ACC112 (cell line): ENCODE results near the gene STK17B.
"Not testable (repeated sequence)": the region's sequence is repeated elsewhere in the genome, so short reads cannot be mapped to it uniquely, and the experiment has no call there.

Source experiments
- H2AFZ ChIP-seq: fragments of 200-600 bp; sonication (generic); one replicate; pipeline ENCODE4 v1.6.0; 2017; ENCODE audit warnings: antibody characterized with exemption, low read length; ENCODE audit not compliant: unreplicated experiment
- H3K27ac ChIP-seq: fragments of 200-600 bp; sonication (generic); 2 replicates; pipeline ENCODE4 v1.5.1; 2014; ENCODE audit warnings: low read depth, mild to moderate bottlenecking, antibody characterized with exemption, low read length, moderate library complexity
- H3K27me3 ChIP-seq: fragments of 200-600 bp; sonication (generic); 2 replicates; pipeline ENCODE4 v1.6.1; 2014; ENCODE audit warnings: mild to moderate bottlenecking, antibody characterized with exemption, low read length, moderate library complexity, mixed read lengths; ENCODE audit not compliant: insufficient read depth
- H3K36me3 ChIP-seq: fragments of 200-600 bp; sonication (generic); 2 replicates; pipeline ENCODE4 v1.6.1; 2016; ENCODE audit warnings: mild to moderate bottlenecking, antibody characterized with exemption, low read length, moderate library complexity, mixed read lengths; ENCODE audit not compliant: insufficient read depth
- H3K4me1 ChIP-seq: fragments of 200-600 bp; sonication (generic); one replicate; pipeline ENCODE4 v1.6.1; 2016; ENCODE audit warnings: low read length, mixed read lengths; ENCODE audit not compliant: insufficient read depth, unreplicated experiment, control insufficient read depth
- H3K4me3 ChIP-seq: fragments of 200-600 bp; sonication (generic); 2 replicates; pipeline ENCODE4 v1.5.1; 2014; ENCODE audit warnings: mild to moderate bottlenecking, low read depth, low read length
- H3K79me2 ChIP-seq: fragments of 200-600 bp; sonication (generic); one replicate; pipeline ENCODE4 v1.6.0; 2016; ENCODE audit warnings: low read length; ENCODE audit not compliant: control insufficient read depth, unreplicated experiment, insufficient read depth

STK17B gene

GRCh38 chr2:196205011-196205766 is 33.8 kb upstream of the STK17B start:
- no peaks in the 10 kb centered on the region for H3K36me3 ChIP-seq
- H3K79me2 ChIP-seq, result no peaks in the 10 kb centered on the region
- H3K27ac ChIP-seq, result no peak overlapping the region
- no peaks in the 10 kb centered on the region for H3K4me1 ChIP-seq
- H3K4me3 ChIP-seq, result no peak overlapping the region
- H3K27me3 ChIP-seq, result no peaks in the 10 kb centered on the region
- no peak overlapping the region for H2AFZ ChIP-seq

- H3K27me3 ChIP-seq, result no peaks in the 10 kb centered on the region
- no peak overlapping the region for H3K27ac ChIP-seq
- H2AFZ ChIP-seq, result no peak overlapping the region
- H3K36me3 ChIP-seq, result no peaks in the 10 kb centered on the region
- H3K4me3 ChIP-seq, result no peak overlapping the region
- no peaks in the 10 kb centered on the region for H3K79me2 ChIP-seq
- no peaks in the 10 kb centered on the region for H3K4me1 ChIP-seq
These were observed 30.0 kb upstream of the STK17B start for GRCh38 chr2:196201229-196202009.

- Histone ChIP-seq H3K79me2 (no peaks in the 10 kb centered on the region), H2AFZ (no peak overlapping the region), H3K4me3 (no peak overlapping the region), H3K36me3 (no peaks in the 10 kb centered on the region), H3K27ac (no peak overlapping the region), H3K4me1 (no peaks in the 10 kb centered on the region), H3K27me3 (no peaks in the 10 kb centered on the region)
These were observed 29.2 kb upstream of the STK17B start for GRCh38 chr2:196200557-196200956.

- H3K27ac ChIP-seq, result no peak overlapping the region
- no peak overlapping the region for H2AFZ ChIP-seq
These were observed 24.4 kb upstream of the STK17B start for GRCh38 chr2:196195758-196196157.

GRCh38 chr2:196195302-196195701 is 23.9 kb upstream of the STK17B start:
- H2AFZ ChIP-seq, result no peak overlapping the region
- H3K4me1 ChIP-seq, result no peaks in the 10 kb centered on the region
- no peaks in the 10 kb centered on the region for H3K36me3 ChIP-seq
- no peaks in the 10 kb centered on the region for H3K79me2 ChIP-seq
- H3K27ac ChIP-seq, result no peak overlapping the region
- H3K27me3 ChIP-seq, result no peaks in the 10 kb centered on the region
- H3K4me3 ChIP-seq, result no peak overlapping the region

More at GRCh38 chr2:196195758-196196157, 24.4 kb upstream of the STK17B start:
- no peak overlapping the region for H3K4me3 ChIP-seq
- H3K27me3 ChIP-seq, result no peaks in the 10 kb centered on the region
- H3K4me1 ChIP-seq, result no peaks in the 10 kb centered on the region
- H3K79me2 ChIP-seq, result no peaks in the 10 kb centered on the region
- H3K36me3 ChIP-seq, result no peaks in the 10 kb centered on the region

GRCh38 chr2:196191541-196191940 is 20.2 kb upstream of the STK17B start:
- H3K36me3 ChIP-seq, result no peaks in the 10 kb centered on the region
- no peak overlapping the region for H3K4me3 ChIP-seq
- H3K79me2 ChIP-seq, result no peaks in the 10 kb centered on the region
- H3K27ac ChIP-seq, result no peak overlapping the region
- H2AFZ ChIP-seq, result no peak overlapping the region
- H3K4me1 ChIP-seq, result no peaks in the 10 kb centered on the region
- H3K27me3 ChIP-seq, result no peaks in the 10 kb centered on the region

GRCh38 chr2:196187898-196188458 is 16.6 kb upstream of the STK17B start:
- H3K79me2 ChIP-seq, result no peaks in the 10 kb centered on the region
- no peaks in the 10 kb centered on the region for H3K4me1 ChIP-seq
- no peaks in the 10 kb centered on the region for H3K27me3 ChIP-seq
- H2AFZ ChIP-seq, result no peak overlapping the region
- no peaks in the 10 kb centered on the region for H3K36me3 ChIP-seq
- no peak overlapping the region for H3K27ac ChIP-seq
- no peak overlapping the region for H3K4me3 ChIP-seq

GRCh38 chr2:196187175-196187700 is 15.9 kb upstream of the STK17B start:
- not testable (repeated sequence) for H3K36me3 ChIP-seq, H3K4me3 ChIP-seq, H3K79me2 ChIP-seq, H2AFZ ChIP-seq, H3K27ac ChIP-seq, H3K4me1 ChIP-seq, H3K27me3 ChIP-seq

GRCh38 chr2:196186266-196186980 is 15.0 kb upstream of the STK17B start:
- H3K4me3 ChIP-seq, result no peak overlapping the region
- no peaks in the 10 kb centered on the region for H3K27me3 ChIP-seq
- H3K27ac ChIP-seq, result no peak overlapping the region
- H3K79me2 ChIP-seq, result no peaks in the 10 kb centered on the region
- H3K4me1 ChIP-seq, result no peaks in the 10 kb centered on the region
- H2AFZ ChIP-seq, result no peak overlapping the region
- H3K36me3 ChIP-seq, result no peaks in the 10 kb centered on the region

GRCh38 chr2:196184921-196185320 is 13.5 kb upstream of the STK17B start:
- no peaks in the 10 kb centered on the region for H3K79me2 ChIP-seq
- H2AFZ ChIP-seq, result no peak overlapping the region
- no peaks in the 10 kb centered on the region for H3K36me3 ChIP-seq
- no peaks in the 10 kb centered on the region for H3K4me1 ChIP-seq
- no peak overlapping the region for H3K27ac ChIP-seq
- H3K4me3 ChIP-seq, result no peak overlapping the region
- H3K27me3 ChIP-seq, result no peaks in the 10 kb centered on the region
